ENCODE results near the gene LRRC27.

DNA sequence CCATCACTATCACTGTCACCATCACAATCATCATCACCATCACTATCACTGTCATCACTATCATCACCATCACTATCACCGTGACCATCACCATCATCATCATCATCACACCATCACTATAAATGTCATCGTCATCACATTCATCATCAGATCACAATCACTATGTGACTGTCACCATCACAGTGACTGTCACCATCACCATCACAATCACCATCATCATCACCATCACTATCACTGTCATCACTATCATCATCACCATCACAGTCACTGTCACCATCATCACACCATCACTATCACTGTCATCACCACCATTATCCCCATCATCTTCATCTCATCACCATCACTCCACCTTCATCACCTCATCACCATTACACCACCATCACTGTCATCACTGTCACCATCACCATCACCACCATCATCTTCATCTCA is 96.0 kb downstream of the LRRC27 start:
- TF ChIP-seq ZNF302 (CRISPR knock-in tag; IDR thresholded peaks at IDR 0.05) (no peak), CTCF (IDR thresholded peaks at IDR 0.05) (no peak), RAD21 (conservative IDR thresholded peaks at IDR 0.05 in 1 of 2, IDR thresholded peaks at IDR 0.05 in 1 of 2) (no peak), EP300 (IDR thresholded peaks at IDR 0.05) (no peak), POLR2A (IDR thresholded peaks at IDR 0.05; ENCODE audit: low read length) (no peak), MAX (IDR thresholded peaks at IDR 0.05) (no peak)
